ENCODE results near the gene C6orf47.

GRCh38 chr6:31651602-31652191, 8.9 kb downstream of the C6orf47 start:
- TF ChIP-seq CTCF (IDR thresholded peaks at IDR 0.05) (no peak), POLR2A (IDR thresholded peaks at IDR 0.05) (no peak)

Data from lower leg skin (tissue), 3 donors.